ENCODE results near the gene ENOPH1.
"Not testable (repeated sequence)": the region's sequence is repeated elsewhere in the genome, so short reads cannot be mapped to it uniquely, and the experiment has no call there.

Gene ENOPH1

DNA sequence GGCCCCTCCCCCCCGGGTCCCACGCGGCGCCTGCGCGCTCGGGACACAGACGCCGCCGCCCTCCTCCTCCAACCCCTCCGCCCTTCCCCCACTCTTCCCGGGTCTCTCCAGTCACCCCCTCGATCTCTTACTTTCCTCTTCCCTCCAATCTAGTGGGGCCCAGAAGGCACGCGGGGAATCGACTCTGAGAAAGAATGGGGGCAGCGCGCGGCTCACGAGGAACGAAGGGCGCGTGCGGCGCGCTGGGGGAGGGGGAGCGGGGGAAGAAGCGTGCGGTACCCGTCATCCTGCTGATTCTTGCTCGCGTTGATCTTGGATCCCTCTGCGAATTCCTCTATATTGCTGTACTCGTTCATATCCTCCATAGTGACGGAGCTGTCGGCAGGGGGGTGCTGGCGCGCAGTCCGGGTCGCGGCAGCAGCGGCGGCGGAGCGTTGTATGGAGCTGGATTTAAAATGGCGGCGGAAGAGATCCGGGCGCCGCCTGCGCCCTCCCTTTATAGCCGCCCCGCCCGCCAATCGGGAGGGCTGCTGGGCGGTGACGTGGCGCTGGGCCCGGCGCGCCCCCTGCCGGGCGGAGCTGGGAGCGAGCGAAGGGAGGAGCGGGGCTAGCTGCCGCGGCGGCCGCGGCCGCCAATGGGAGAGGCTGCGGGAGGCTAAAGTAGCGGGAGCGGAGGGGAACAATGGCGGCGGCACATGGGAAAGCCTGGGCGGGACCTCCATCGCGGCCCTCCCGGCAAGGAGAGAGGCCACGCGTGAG is 1.2 kb upstream of the ENOPH1 start:
- DNase-seq = peak; percentile 83 to 93 (median 89)

GRCh38 chr4:82429728-82430192 is 630 bp upstream of the ENOPH1 start:
- peak in 2 of 4 experiments; percentile 83 to 85 for DNase-seq

DNA sequence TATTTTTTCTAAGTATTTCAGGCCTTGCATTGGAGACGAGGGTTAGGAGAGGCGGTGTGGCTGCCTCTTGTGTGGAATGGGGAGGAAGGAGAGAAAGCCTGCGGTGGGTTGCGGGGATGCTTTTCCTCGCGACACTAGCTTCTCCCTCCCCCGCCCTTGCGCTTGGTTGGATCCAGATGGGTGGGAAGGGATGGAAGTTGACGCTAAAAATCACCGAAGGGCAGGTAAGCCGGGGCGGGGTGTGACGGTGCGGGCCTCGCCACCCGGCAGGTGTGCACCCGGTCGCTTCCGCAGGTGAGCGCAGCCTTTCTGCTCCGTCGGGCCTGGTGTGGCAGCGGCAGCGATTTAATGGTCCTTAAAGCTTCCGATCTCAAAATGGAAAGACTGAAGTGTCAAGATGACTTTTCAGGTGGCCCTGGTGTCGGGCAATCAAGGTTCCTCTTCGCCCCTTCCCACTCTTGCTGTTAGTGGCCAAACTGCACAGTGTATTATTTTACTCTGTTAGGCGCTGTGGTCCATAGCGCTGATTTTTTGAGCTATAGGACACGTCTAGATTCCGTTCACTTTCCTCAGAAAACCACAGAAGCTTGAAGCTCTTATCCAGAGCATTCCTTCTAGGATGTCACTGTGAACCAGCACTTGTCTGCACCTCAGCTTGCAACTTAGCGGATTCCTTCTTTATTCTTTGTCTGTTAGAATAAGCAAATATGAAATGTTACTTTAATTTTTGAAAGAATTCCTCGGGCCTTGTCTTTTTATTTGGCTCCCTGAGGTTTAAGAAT is 765 bp downstream of the ENOPH1 start:
- DNase-seq = peak in 3 of 4 experiments; percentile 13 to 21 (median 14)

DNA sequence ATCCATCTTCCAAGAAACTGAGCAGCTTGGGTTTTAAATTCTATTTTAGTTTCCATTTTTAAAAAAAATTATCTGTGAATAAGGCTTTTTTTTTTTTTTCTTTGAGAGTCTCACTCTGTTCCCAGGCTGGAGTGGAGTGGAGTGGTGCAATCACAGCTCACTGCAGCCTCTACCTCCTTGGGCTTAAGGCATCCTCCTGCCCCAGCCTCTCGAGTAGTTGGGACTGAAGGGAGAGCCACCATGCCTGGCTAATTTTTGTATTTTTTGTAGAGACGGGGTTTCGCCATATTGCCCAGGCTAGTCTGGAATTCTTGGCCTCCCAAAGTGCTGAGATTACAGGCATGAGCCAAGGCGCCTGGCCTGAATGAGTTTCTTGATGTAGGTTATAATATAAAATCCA is 1.4 kb downstream of the ENOPH1 start:
- no peak for DNase-seq

GRCh38 chr4:82432596-82432995 is 2.2 kb downstream of the ENOPH1 start:
- DNase-seq = no peak

- DNase-seq = no peak
Measured at GRCh38 chr4:82433791-82434190, 3.4 kb downstream of the ENOPH1 start.

DNA sequence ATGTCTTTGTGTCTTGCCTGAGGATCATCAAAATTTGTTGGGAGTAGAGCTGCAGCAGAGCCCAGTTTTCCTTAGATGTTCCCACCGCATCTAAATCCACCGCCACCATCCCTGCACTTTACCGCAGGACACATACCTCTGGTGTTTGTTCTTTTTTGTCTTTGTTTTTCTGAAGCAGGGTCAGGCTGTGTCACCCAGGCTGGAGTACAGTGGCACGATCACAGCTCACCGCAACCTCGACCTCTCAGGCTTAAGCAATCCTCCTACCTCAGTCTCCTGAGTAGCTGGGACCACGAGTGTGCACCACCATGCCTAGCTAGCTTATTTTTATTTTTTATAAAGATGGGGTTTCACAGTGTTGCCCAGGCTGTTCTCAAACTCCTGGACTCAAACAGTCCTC is 4.6 kb downstream of the ENOPH1 start:
- DNase-seq = no peak

DNA sequence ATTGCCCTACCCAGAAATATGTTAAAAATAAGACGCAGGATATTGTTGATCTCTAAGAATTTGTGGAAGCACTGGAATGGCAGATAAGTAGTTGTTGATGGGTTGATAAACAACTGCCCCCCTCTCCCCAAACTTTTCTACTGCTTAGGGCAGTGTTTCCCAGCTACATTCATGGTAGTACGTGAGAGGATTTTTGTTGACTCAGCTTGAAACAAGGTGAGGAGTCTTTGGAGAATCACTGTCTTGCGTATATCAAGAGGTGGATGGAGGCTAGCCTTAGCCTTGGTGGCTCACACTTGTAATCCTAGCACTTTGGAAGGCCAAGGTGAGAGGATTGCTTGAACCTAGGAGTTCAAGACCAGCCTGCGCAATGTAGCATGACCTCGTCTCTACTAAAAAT is 5.7 kb downstream of the ENOPH1 start:
- DNase-seq = no peak

GRCh38 chr4:82436780-82437179 is 6.4 kb downstream of the ENOPH1 start:
- no peak for DNase-seq

DNA sequence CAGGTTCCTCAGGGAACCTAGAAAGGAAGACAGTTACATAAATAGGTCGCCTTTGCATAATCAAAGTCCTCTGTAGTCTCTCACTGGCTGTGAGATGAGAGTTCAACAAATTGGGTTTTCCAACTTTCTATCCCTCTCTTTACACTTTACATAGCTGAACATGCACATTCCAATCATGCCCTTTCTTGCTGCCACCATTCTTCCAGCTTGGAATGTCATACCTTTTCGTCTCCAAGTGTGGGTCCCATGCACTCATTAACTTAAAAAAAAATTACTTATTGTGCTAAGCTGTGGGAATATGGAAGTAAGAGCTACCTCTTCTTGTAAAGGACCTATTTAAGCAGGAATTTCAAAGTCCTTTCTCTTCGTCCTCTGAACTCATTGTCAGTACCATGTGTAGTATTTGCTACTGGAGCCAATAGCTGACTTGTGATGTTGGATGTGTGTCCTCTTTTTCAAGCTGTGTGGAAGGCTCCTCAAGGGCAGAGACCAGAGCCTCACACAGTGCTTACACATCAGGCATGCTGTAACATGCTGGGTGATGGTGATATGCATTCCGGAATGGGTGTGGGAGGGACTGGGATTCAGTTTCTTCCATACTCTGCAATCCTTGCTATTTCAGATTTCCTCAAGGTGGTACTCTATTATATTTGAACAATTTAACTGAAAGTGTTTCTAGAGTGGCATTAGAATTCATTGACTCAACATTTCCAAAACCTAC is 7.1 kb downstream of the ENOPH1 start:
- no peak for DNase-seq

DNA sequence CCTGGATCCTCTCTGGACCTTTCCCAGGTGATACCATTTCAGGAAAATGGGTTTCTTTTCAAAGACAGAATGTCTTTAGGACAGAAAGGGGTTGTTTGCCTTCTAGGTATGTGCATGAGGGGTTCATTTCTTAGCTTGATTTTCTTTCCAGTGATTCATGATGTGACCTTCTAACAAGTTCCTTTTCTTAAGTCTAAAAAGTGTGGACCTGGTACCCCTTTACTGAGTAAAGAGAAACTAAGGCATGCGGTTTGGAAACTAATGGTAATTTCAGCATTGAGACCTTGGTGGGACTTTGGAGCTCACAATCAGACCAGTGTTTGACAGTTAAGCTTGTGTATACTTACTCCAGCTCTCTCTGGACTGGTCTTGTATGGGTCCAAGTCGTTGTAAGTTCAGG is 8.7 kb downstream of the ENOPH1 start:
- no peak for DNase-seq

- no peak for DNase-seq
Measured at GRCh38 chr4:82447886-82448285, 17.5 kb downstream of the ENOPH1 start.

DNA sequence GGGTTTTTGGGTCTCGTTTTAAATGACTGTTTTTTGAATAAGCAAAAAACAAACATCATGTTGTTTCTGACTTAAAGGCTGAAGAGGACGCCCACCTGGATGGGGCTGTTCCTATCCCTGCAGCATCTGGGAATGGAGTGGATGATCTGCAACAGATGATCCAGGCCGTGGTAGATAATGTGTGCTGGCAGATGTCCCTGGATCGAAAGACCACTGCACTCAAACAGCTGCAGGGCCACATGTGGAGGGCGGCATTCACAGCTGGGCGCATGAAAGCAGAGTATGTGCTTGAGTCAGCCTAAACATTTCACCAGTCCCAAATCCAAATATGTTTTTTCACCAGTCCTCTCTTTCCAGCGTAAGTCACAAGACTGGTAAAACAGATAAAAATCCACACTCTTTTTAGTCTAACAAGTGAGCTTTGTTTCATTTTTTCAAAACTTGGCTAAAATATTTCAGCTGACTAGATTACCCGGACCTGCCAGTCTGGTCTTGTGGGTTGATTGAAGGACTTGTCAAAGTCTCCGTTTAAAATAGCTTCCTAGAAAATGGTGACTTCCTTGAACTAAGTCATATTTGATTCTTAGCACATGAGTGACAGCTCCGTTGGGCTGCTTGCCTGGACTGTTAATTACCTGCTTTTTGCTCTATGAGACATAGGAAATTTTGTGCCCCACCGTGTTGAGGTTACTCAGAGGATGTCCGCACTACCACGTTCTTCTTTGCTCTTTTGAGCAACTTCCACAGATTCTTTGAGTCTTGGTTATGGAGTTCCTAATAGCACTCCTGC is 20.8 kb downstream of the ENOPH1 start:
- DNase-seq = no peak

- DNase-seq = no peak
Measured at GRCh38 chr4:82452026-82452425, 21.6 kb downstream of the ENOPH1 start.

- DNase-seq = no peak
Measured at GRCh38 chr4:82457266-82457665, 26.9 kb downstream of the ENOPH1 start.

GRCh38 chr4:82458729-82459128 is 28.3 kb downstream of the ENOPH1 start:
- DNase-seq = no peak

- DNase-seq = no peak
Measured at GRCh38 chr4:82461710-82462109, 31.3 kb downstream of the ENOPH1 start.

GRCh38 chr4:82462415-82462831 is 32.0 kb downstream of the ENOPH1 start:
- peak; percentile 63 to 73 (median 66) for DNase-seq

- no peak for DNase-seq
Measured at GRCh38 chr4:82463221-82463620, 32.8 kb downstream of the ENOPH1 start.

- DNase-seq = no peak
Measured at GRCh38 chr4:82467471-82467870, 37.1 kb downstream of the ENOPH1 start.

- no peak for DNase-seq
Measured at GRCh38 chr4:82469791-82470345, 39.5 kb downstream of the ENOPH1 start.

DNA sequence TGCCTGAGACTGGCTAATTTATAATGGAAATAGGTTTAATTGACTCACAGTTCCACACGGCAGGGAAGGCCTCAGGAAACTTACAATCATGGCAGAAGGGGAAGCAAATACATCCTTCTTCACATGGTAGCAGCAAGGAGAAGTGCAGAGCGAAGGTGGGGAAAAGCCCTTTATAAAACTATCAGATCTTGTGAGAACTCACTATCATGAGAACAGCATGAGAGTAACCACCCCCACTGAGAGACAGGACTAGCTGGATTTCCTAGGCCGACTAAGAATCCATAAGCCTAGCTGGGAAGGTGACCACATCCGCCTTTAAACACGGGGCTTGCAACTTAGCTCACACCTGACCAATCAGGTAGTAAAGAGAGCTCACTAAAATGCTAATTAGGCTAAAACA is 42.7 kb downstream of the ENOPH1 start:
- DNase-seq = not testable (repeated sequence)
